DND-41 (cell line): ENCODE measurements around the gene BRD9.

Experiments
- ATAC-seq: fragments of 200-7000 bp; cut with Tn5 transposase; 3 replicates; pipeline ENCODE4 v1.9.1; 2021; ENCODE audit warnings: low read depth; ENCODE audit not compliant: insufficient read depth
- DNase-seq: peaks from one replicate; pipeline ENCODE4 v3.0.0-alpha.2; 2020
- H2AFZ ChIP-seq: 2 replicates; pipeline ENCODE4 v1.6.0; 2012; ENCODE audit warnings: low read depth, low read length
- H3K27ac ChIP-seq: 2 replicates; pipeline ENCODE4 v1.5.1; 2012; ENCODE audit warnings: low read length, inconsistent platforms
- H3K27me3 ChIP-seq: fragments of 200-600 bp; sonication (generic); 2 replicates; pipeline ENCODE4 v1.6.0; 2012; ENCODE audit warnings: low read length, mild to moderate bottlenecking, inconsistent platforms; ENCODE audit not compliant: insufficient read depth, poor library complexity
- H3K36me3 ChIP-seq: 2 replicates; pipeline ENCODE4 v1.5.1; 2012; ENCODE audit warnings: low read length, inconsistent platforms; ENCODE audit not compliant: insufficient read depth
- H3K4me1 ChIP-seq: 2 replicates; pipeline ENCODE4 v1.5.1; 2012; ENCODE audit warnings: mild to moderate bottlenecking, low read length; ENCODE audit not compliant: insufficient read depth
- H3K4me2 ChIP-seq: 2 replicates; pipeline ENCODE4 v1.6.0; 2012; ENCODE audit warnings: mild to moderate bottlenecking, moderate library complexity, low read length, inconsistent platforms; ENCODE audit not compliant: insufficient read depth
- H3K4me3 ChIP-seq, 2 experiments: fragments of 200-600 bp in 1 of 2; shearing (Covaris generic) in 1 of 2; 2 replicates each; pipeline ENCODE4 v1.5.1; 2012 to 2016; ENCODE audit warnings: inconsistent platforms in 2 of 2, low read length in 2 of 2, mild to moderate bottlenecking in 2 of 2, low read depth in 1 of 2, moderate library complexity in 1 of 2
- H3K79me2 ChIP-seq: 2 replicates; pipeline ENCODE4 v1.6.0; 2012; ENCODE audit warnings: low read length, inconsistent platforms; ENCODE audit not compliant: insufficient read depth
- H3K9ac ChIP-seq: 2 replicates; pipeline ENCODE4 v1.6.0; 2012; ENCODE audit warnings: low read depth, mild to moderate bottlenecking, inconsistent platforms, low read length, moderate library complexity
- H3K9me3 ChIP-seq: 2 replicates; pipeline ENCODE4 v1.5.1; 2012; ENCODE audit warnings: low read length, moderate library complexity, mild to moderate bottlenecking, inconsistent platforms; ENCODE audit not compliant: insufficient read depth, severe bottlenecking
- H4K20me1 ChIP-seq: 2 replicates; pipeline ENCODE4 v1.6.0; 2012; ENCODE audit warnings: low read length; ENCODE audit not compliant: insufficient read depth
- CTCF ChIP-seq: IDR thresholded peaks from 2 replicates; pipeline ENCODE4 v1.5.1; 2012; ENCODE audit warnings: borderline replicate concordance, low read length, moderate library complexity, mild to moderate bottlenecking; ENCODE audit not compliant: poor library complexity, severe bottlenecking; ENCODE audit errors: extremely low read depth
- EZH2 ChIP-seq: IDR thresholded peaks from 3 replicates; pipeline ENCODE4 v1.6.1; 2012; ENCODE audit warnings: borderline replicate concordance, low read depth, mild to moderate bottlenecking, moderate library complexity, low read length, inconsistent platforms; ENCODE audit not compliant: severe bottlenecking

The BRD9 gene

GRCh38 chr5:914612-915011, 22.0 kb upstream of the BRD9 start:
- Histone ChIP-seq H3K4me2 (no peak overlapping the region), H3K4me1 (no peaks in the 10 kb centered on the region), H3K9me3 (no peaks in the 10 kb centered on the region), H3K9ac (no peak overlapping the region), H3K27me3 (no peaks in the 10 kb centered on the region), H3K79me2 (no peaks in the 10 kb centered on the region), H3K4me3 (no peak overlapping the region), H2AFZ (no peak overlapping the region), H3K27ac (no peak overlapping the region), H3K36me3 (peaks cover 93% of the 10 kb centered on the region), H4K20me1 (peaks cover 14% of the 10 kb centered on the region)
- no peak for TF ChIP-seq CTCF
- TF ChIP-seq EZH2 = no peak
- ATAC-seq (no peak), DNase-seq (no peak)

GRCh38 chr5:914174-914573, 21.6 kb upstream of the BRD9 start:
- Histone ChIP-seq H3K4me3 (no peak overlapping the region), H2AFZ (no peak overlapping the region), H3K9ac (no peak overlapping the region), H3K36me3 (peaks cover 95% of the 10 kb centered on the region), H3K9me3 (no peaks in the 10 kb centered on the region), H3K27me3 (no peaks in the 10 kb centered on the region), H3K27ac (no peak overlapping the region), H3K79me2 (no peaks in the 10 kb centered on the region), H3K4me1 (no peaks in the 10 kb centered on the region), H3K4me2 (no peak overlapping the region), H4K20me1 (peaks cover 14% of the 10 kb centered on the region)
- TF ChIP-seq CTCF (no peak), EZH2 (no peak)
- DNase-seq = no peak
- no peak for ATAC-seq

GRCh38 chr5:912280-913091, 19.9 kb upstream of the BRD9 start:
- DNase-seq = no peak

More at GRCh38 chr5:912280-913091, 19.9 kb upstream of the BRD9 start:
- H4K20me1 ChIP-seq = peaks cover 14% of the 10 kb centered on the region
- no peaks in the 10 kb centered on the region for H3K27me3 ChIP-seq
- no peak overlapping the region for H2AFZ ChIP-seq
- no peaks in the 10 kb centered on the region for H3K4me1 ChIP-seq
- peaks cover 96% of the 10 kb centered on the region for H3K36me3 ChIP-seq
- H3K79me2 ChIP-seq = no peaks in the 10 kb centered on the region
- H3K27ac ChIP-seq = no peak overlapping the region
- peak; percentile 41; the same call in 2 of the 3 replicates for ATAC-seq
- no peaks in the 10 kb centered on the region for H3K9me3 ChIP-seq
- H3K9ac ChIP-seq = no peak overlapping the region
- TF ChIP-seq EZH2 (no peak), CTCF (peak; percentile 44)
- H3K4me2 ChIP-seq = no peak overlapping the region
- no peak overlapping the region for H3K4me3 ChIP-seq
